ENCODE measurements around the gene FHOD1.

- TF ChIP-seq, protein P1, sequence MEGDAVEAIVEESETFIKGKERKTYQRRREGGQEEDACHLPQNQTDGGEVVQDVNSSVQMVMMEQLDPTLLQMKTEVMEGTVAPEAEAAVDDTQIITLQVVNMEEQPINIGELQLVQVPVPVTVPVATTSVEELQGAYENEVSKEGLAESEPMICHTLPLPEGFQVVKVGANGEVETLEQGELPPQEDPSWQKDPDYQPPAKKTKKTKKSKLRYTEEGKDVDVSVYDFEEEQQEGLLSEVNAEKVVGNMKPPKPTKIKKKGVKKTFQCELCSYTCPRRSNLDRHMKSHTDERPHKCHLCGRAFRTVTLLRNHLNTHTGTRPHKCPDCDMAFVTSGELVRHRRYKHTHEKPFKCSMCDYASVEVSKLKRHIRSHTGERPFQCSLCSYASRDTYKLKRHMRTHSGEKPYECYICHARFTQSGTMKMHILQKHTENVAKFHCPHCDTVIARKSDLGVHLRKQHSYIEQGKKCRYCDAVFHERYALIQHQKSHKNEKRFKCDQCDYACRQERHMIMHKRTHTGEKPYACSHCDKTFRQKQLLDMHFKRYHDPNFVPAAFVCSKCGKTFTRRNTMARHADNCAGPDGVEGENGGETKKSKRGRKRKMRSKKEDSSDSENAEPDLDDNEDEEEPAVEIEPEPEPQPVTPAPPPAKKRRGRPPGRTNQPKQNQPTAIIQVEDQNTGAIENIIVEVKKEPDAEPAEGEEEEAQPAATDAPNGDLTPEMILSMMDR (IDR thresholded peaks at IDR 0.05): no peak
- TF ChIP-seq POLR2A (IDR thresholded peaks at IDR 0.05): no peak
Measured at GRCh38 chr16:67255553-67256221, 8.4 kb upstream of the FHOD1 start.

All from gastroesophageal sphincter (tissue), 3 donors.